IMR-90 (cell line): ENCODE data around the gene CDH13. TPM values are rescaled to one million over a fixed set of nuclear protein-coding genes. Genes with fewer than 3 reads are reported as not detected.

Source experiments
- ATAC-seq: fragments of 200-7000 bp; cut with Tn5 transposase; 2 replicates; pipeline ENCODE4 v1.9.1; 2020; ENCODE audit warnings: low read depth, mild to moderate bottlenecking, moderate library complexity
- BruUV-seq: library from RNA; stranded (reverse); fragments of 400-500 nt; replicated peaks from 2 replicates; lab custom pipeline; 2021; lab: Mats Ljungman, UMichigan
- CTCF ChIA-PET: fragments of 300-600 bp; formaldehyde crosslinking; extraction: SDS; loops from one replicate; lab custom pipeline; 2021; ENCODE audit warnings: antibody characterized with exemption; lab: Yijun Ruan, JAX
- POLR2A ChIA-PET: fragments of 300-600 bp; sonication (Branson Sonifier 250); formaldehyde crosslinking; loops from one replicate; lab custom pipeline; 2022; ENCODE audit warnings: antibody characterized with exemption; ENCODE audit not compliant: unreplicated experiment; lab: Charles Lee
- DNase-seq: peaks from one replicate; pipeline ENCODE4 v3.0.0; 2013
- H2AFZ ChIP-seq: replicated peaks from 2 replicates; pipeline ENCODE3; 2013; ENCODE audit warnings: low read length, mild to moderate bottlenecking; ENCODE audit not compliant: poor library complexity
- H2AK5ac ChIP-seq: 2 replicates; pipeline ENCODE4 v1.6.1; 2013; ENCODE audit warnings: low read depth, low read length, inconsistent platforms
- H2AK9ac ChIP-seq: replicated peaks from 2 replicates; pipeline ENCODE3; 2013; ENCODE audit warnings: mild to moderate bottlenecking, low read depth, low read length, moderate library complexity; ENCODE audit not compliant: poor library complexity
- H2BK120ac ChIP-seq: 2 replicates; pipeline ENCODE4 v1.6.1; 2013; ENCODE audit warnings: low read depth, low read length, inconsistent platforms
- H2BK15ac ChIP-seq: 3 replicates; pipeline ENCODE4 v1.6.1; 2013; ENCODE audit warnings: low read depth, low read length, inconsistent platforms
- H2BK20ac ChIP-seq: 2 replicates; pipeline ENCODE4 v1.6.1; 2013; ENCODE audit warnings: low read depth, mild to moderate bottlenecking, inconsistent platforms, low read length, moderate library complexity
- H2BK5ac ChIP-seq: 2 replicates; pipeline ENCODE4 v1.6.1; 2013; ENCODE audit warnings: mild to moderate bottlenecking, low read depth, low read length, inconsistent platforms; ENCODE audit not compliant: poor library complexity, severe bottlenecking
- H3K14ac ChIP-seq: replicated peaks from 2 replicates; pipeline ENCODE4 v1.6.1; 2013; ENCODE audit warnings: low read depth, low read length, inconsistent platforms
- H3K18ac ChIP-seq: 2 replicates; pipeline ENCODE4 v1.6.1; 2013; ENCODE audit warnings: low read depth, low read length, control low read depth
- H3K23ac ChIP-seq: 2 replicates; pipeline ENCODE4 v1.6.1; 2013; ENCODE audit warnings: low read depth, low read length, inconsistent platforms
- H3K27ac ChIP-seq: 2 replicates; pipeline ENCODE4 v1.5.1; 2013; ENCODE audit warnings: mild to moderate bottlenecking, control low read depth, low read length; ENCODE audit not compliant: insufficient read depth
- H3K27me3 ChIP-seq: 2 replicates; pipeline ENCODE4 v1.6.1; 2013; ENCODE audit warnings: low read length; ENCODE audit not compliant: control insufficient read depth, insufficient read depth
- H3K36me3 ChIP-seq: 2 replicates; pipeline ENCODE4 v1.6.1; 2013; ENCODE audit warnings: low read length, mixed read lengths; ENCODE audit not compliant: control insufficient read depth, insufficient read depth
- H3K4ac ChIP-seq: 2 replicates; pipeline ENCODE4 v1.6.1; 2013; ENCODE audit warnings: low read depth, low read length, inconsistent platforms
- H3K4me1 ChIP-seq: 2 replicates; pipeline ENCODE4 v1.6.1; 2013; ENCODE audit warnings: low read length, mixed read lengths; ENCODE audit not compliant: control insufficient read depth, insufficient read depth
- H3K4me2 ChIP-seq: 2 replicates; pipeline ENCODE4 v1.6.1; 2013; ENCODE audit warnings: low read depth, mild to moderate bottlenecking, control low read depth, low read length, moderate library complexity
- H3K4me3 ChIP-seq: 2 replicates; pipeline ENCODE4 v1.5.1; 2013; ENCODE audit warnings: low read depth, mild to moderate bottlenecking, control low read depth, low read length, moderate library complexity; ENCODE audit not compliant: insufficient read depth
- H3K56ac ChIP-seq: 2 replicates; pipeline ENCODE4 v1.6.1; 2013; ENCODE audit warnings: low read length, inconsistent platforms; ENCODE audit not compliant: insufficient read depth; ENCODE audit errors: extremely low read depth
- H3K79me1 ChIP-seq, 2 experiments: 2 replicates each; pipeline ENCODE4 v1.6.1; 2013; ENCODE audit warnings: low read length in 2 of 2, inconsistent platforms in 1 of 2, low read depth in 1 of 2
- H3K9ac ChIP-seq: 2 replicates; pipeline ENCODE4 v1.6.1; 2013; ENCODE audit warnings: low read depth, low read length, control low read depth
- H3K9me1 ChIP-seq: 2 replicates; pipeline ENCODE4 v1.6.1; 2013; ENCODE audit warnings: low read length, inconsistent platforms; ENCODE audit not compliant: insufficient read depth
- H3K9me3 ChIP-seq: 2 replicates; pipeline ENCODE4 v1.6.1; 2013; ENCODE audit warnings: low read length; ENCODE audit not compliant: control insufficient read depth, insufficient read depth
- H4K20me1 ChIP-seq: 2 replicates; pipeline ENCODE4 v1.6.1; 2013; ENCODE audit warnings: low read length, inconsistent platforms; ENCODE audit not compliant: insufficient read depth
- H4K5ac ChIP-seq: 2 replicates; pipeline ENCODE4 v1.6.1; 2013; ENCODE audit warnings: mild to moderate bottlenecking, low read depth, low read length, control low read depth
- H4K8ac ChIP-seq, 2 experiments: 2 replicates each; pipeline ENCODE4 v1.6.1; 2013; ENCODE audit warnings: low read depth in 2 of 2, low read length in 2 of 2, control low read depth in 1 of 2, inconsistent platforms in 1 of 2
- H4K91ac ChIP-seq: 2 replicates; pipeline ENCODE4 v1.6.1; 2013; ENCODE audit warnings: low read depth, low read length, inconsistent platforms; ENCODE audit not compliant: insufficient read depth
- BHLHE40 ChIP-seq: fragments of 150-350 bp; IDR thresholded peaks from 2 replicates; pipeline ENCODE4 v1.6.1; 2016; ENCODE audit warnings: mild to moderate bottlenecking, low read depth, low read length
- CEBPB ChIP-seq: IDR thresholded peaks from 2 replicates; pipeline ENCODE4 v1.6.1; 2012; ENCODE audit warnings: low read depth, low read length, improper control_type of control experiment
- CHD1 ChIP-seq: IDR thresholded peaks from 2 replicates; pipeline ENCODE4 v1.6.1; 2012; ENCODE audit warnings: low read depth, low read length, improper control_type of control experiment
- FOS ChIP-seq: fragments of 150-350 bp; IDR thresholded peaks from 2 replicates; pipeline ENCODE4 v1.6.1; 2016; ENCODE audit warnings: low read depth, low read length
- MAFK ChIP-seq: IDR thresholded peaks from 2 replicates; pipeline ENCODE4 v1.6.1; 2012; ENCODE audit warnings: low read depth, low read length, improper control_type of control experiment
- MXI1 ChIP-seq: IDR thresholded peaks from 2 replicates; pipeline ENCODE4 v1.6.1; 2012; ENCODE audit warnings: low read depth, mild to moderate bottlenecking, low read length, moderate library complexity, borderline replicate concordance
- POLR2A ChIP-seq: IDR thresholded peaks from 2 replicates; pipeline ENCODE4 v1.6.1; 2012; ENCODE audit warnings: mild to moderate bottlenecking, low read depth, low read length
- RCOR1 ChIP-seq: IDR thresholded peaks from 2 replicates; pipeline ENCODE4 v1.6.1; 2012; ENCODE audit warnings: mild to moderate bottlenecking, low read length, improper control_type of control experiment; ENCODE audit not compliant: insufficient replicate concordance
- RFX5 ChIP-seq: IDR thresholded peaks from 2 replicates; pipeline ENCODE4 v1.8.0; 2012; ENCODE audit warnings: low read depth, mild to moderate bottlenecking, low read length, moderate library complexity
- SMC3 ChIP-seq: fragments of 150-350 bp; IDR thresholded peaks from 2 replicates; pipeline ENCODE4 v1.6.1; 2016; ENCODE audit warnings: low read depth, mild to moderate bottlenecking, antibody characterized with exemption, low read length, moderate library complexity
- WGBS, 2 experiments: methylation state at CpG; one replicate each; pipeline versions ENCODE4 v1.1.5 to v1.1.7; 2013; ENCODE audit warnings: missing lambda C conversion rate in 2 of 2; ENCODE audit not compliant: insufficient read length in 1 of 2; ENCODE audit errors: extremely low coverage in 2 of 2; 5-methylcytosine and 5-hydroxymethylcytosine counted together
- dilution Hi-C: fragments of 300-500 bp; cut with HindIII; formaldehyde crosslinking; loops from one replicate; pipeline ENCODE4 v1.14.3; 2018; ENCODE audit warnings: low sequenced_read_pairs; ENCODE audit not compliant: unreplicated experiment
- in situ Hi-C: fragments of 300-500 bp; cut with MboI; formaldehyde crosslinking; loops from 3 replicates; pipeline ENCODE4 v1.14.3; 2019; ENCODE audit warnings: low sequenced_read_pairs, inconsistent platforms, mixed read lengths
- intact Hi-C: fragments of 100-400 bp; cut with micrococcal nuclease; formaldehyde crosslinking; loops from 2 replicates; pipeline ENCODE4 v1.10.0; 2022
- polyA plus RNA-seq, 3 experiments: library from polyadenylated mRNA; depleted of rRNA; stranded (reverse); fragments of >200 nt; gene quantifications; 2 replicates each; pipeline ENCODE4 v1.2.3, GENCODE V29; 2012; ENCODE audit warnings: low replicate concordance in 1 of 3
- total RNA-seq: library from RNA; depleted of rRNA; stranded (reverse); fragments of >200 nt; gene quantifications from 2 replicates; pipeline ENCODE4 v1.2.3, GENCODE V29; 2012
- TF ChIP-seq, protein P1 (sequence below): conservative IDR thresholded peaks from 2 replicates; pipeline ENCODE4 v1.5.1; 2012; ENCODE audit warnings: mild to moderate bottlenecking, low read depth, low read length, improper control_type of control experiment

Gene CDH13
- total and polyA plus RNA-seq, 2 of the 4 experiments (the other 2 are of a cell fraction): 61.6 to 74.7 TPM

DNA sequence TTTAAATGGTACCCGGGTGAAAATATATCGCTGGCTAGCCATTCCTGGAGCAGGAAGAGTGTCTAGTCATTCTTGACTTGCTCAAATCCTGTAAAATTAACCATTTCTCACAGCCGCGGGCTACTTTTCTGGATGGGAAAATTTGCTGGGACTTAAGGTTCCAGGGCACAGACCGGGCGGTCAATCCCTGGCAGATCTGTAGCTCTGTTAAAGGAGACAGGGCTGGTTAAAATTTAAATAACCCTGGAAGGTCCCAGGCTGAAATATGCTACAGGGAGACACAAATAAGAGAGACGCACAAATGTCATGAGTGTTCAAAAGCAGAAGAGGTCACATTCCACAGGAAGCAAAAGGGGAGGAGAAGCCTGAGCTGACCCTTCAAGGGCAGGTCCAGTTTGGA, 951.4 kb downstream of the CDH13 start:
- WGBS, 2 experiments: 80% methylated on average over 1 of the region's 7 CpGs; no CpG with 5 or more reads in 1 of the 2 experiments
- Histone ChIP-seq H4K20me1 (no peaks in the 10 kb centered on the region), H3K27ac (no peak overlapping the region), H3K4ac (no peak overlapping the region), H3K18ac (no peak overlapping the region), H2BK15ac (no peak overlapping the region), H2BK20ac (no peak overlapping the region), H3K27me3 (no peaks in the 10 kb centered on the region), H2AK5ac (no peak overlapping the region), H3K4me2 (no peak overlapping the region), H2AK9ac (no peak overlapping the region), H4K5ac (no peak overlapping the region), H3K36me3 (no peaks in the 10 kb centered on the region), H2AFZ (no peak overlapping the region), H2BK5ac (no peak overlapping the region), H3K14ac (no peak overlapping the region), H3K9me1 (peaks cover 2% of the 10 kb centered on the region; the same call in 1 of the 2 replicates), H4K91ac (no peak overlapping the region), H2BK120ac (no peak overlapping the region), H3K9me3 (no peaks in the 10 kb centered on the region; the same call in 1 of the 2 replicates), H4K8ac (no peak overlapping the region), H3K9ac (no peak overlapping the region), H3K4me1 (peaks cover 2% of the 10 kb centered on the region; the same call in 1 of the 2 replicates), H3K56ac (no peak overlapping the region), H3K23ac (no peak overlapping the region), H3K4me3 (no peak overlapping the region), H3K79me1 (no peaks in the 10 kb centered on the region)
- no peak for TF ChIP-seq POLR2A
- TF ChIP-seq, protein P1, sequence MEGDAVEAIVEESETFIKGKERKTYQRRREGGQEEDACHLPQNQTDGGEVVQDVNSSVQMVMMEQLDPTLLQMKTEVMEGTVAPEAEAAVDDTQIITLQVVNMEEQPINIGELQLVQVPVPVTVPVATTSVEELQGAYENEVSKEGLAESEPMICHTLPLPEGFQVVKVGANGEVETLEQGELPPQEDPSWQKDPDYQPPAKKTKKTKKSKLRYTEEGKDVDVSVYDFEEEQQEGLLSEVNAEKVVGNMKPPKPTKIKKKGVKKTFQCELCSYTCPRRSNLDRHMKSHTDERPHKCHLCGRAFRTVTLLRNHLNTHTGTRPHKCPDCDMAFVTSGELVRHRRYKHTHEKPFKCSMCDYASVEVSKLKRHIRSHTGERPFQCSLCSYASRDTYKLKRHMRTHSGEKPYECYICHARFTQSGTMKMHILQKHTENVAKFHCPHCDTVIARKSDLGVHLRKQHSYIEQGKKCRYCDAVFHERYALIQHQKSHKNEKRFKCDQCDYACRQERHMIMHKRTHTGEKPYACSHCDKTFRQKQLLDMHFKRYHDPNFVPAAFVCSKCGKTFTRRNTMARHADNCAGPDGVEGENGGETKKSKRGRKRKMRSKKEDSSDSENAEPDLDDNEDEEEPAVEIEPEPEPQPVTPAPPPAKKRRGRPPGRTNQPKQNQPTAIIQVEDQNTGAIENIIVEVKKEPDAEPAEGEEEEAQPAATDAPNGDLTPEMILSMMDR: no peak
- no peak for TF ChIP-seq RCOR1
- TF ChIP-seq MAFK: no peak
- no peak for TF ChIP-seq FOS
- TF ChIP-seq CHD1: no peak
- TF ChIP-seq SMC3: no peak
- TF ChIP-seq RFX5: no peak
- no peak for TF ChIP-seq CEBPB
- TF ChIP-seq BHLHE40: no peak
- TF ChIP-seq MXI1: no peak
- ATAC-seq (no peak), DNase-seq (no peak)
- intact Hi-C loops: no loop called here
- ChIA-PET CTCF (no interaction called here), POLR2A (no interaction called here)
- in situ Hi-C loops: no loop called here
- dilution Hi-C loops: no loop called here
- no TSS peak for BruUV-seq
